NCI-H2107 (cell line): ENCODE results near the gene CDADC1.
"Not testable (repeated sequence)": the region's sequence is repeated elsewhere in the genome, so short reads cannot be mapped to it uniquely, and the experiment has no call there.

Source experiments
- DNase-seq: peaks from one replicate; lab custom pipeline; 2025; lab: John Stamatoyannopoulos, UW

The CDADC1 gene

GRCh38 chr13:49238621-49239020 lies 9.1 kb upstream of the CDADC1 start:
- DNase-seq: no peak

DNA sequence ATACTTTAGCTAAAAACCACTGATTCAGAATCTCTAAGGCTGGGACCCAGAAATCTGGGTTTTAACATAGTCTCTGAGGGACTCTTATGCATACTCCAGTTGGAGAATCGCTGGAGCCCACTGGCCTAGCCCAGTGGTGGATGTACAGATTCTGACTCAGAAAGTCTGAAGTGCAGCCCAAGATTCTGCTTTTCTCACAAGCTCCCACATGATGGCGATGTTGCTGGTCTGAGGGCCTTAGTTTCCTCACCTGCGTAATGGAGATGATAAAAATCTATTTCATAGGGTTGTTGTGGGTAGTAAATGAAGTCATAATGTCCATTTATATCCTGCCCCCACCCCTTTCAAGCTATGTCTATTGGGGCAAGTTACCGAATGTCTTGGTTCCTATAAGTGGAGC lies 7.7 kb upstream of the CDADC1 start:
- DNase-seq: no peak

- DNase-seq: no peak
Measured at GRCh38 chr13:49241296-49241695, 6.4 kb upstream of the CDADC1 start.

GRCh38 chr13:49245101-49245500 lies 2.6 kb upstream of the CDADC1 start:
- DNase-seq: no peak

- no peak for DNase-seq
Measured at GRCh38 chr13:49246850-49247642, 679 bp upstream of the CDADC1 start.

DNA sequence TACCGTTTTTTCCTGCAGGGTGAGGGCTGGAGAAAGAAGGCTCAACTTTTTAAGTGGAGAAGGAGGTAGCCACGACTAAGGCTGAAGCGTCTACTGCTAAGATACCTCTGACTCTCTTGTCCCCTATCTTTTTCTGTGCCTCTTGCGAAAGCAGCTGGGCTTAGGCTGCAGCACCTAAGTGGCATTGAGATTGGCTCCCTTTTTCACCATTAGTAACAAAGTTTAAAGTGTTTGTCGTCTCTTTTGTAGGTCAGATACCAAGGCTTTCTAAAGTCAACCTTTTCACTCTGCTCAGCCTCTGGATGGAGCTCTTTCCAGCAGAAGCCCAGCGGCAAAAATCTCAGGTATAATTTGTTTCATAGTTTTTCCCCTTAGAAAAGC lies 887 bp downstream of the CDADC1 start:
- DNase-seq: no peak

DNA sequence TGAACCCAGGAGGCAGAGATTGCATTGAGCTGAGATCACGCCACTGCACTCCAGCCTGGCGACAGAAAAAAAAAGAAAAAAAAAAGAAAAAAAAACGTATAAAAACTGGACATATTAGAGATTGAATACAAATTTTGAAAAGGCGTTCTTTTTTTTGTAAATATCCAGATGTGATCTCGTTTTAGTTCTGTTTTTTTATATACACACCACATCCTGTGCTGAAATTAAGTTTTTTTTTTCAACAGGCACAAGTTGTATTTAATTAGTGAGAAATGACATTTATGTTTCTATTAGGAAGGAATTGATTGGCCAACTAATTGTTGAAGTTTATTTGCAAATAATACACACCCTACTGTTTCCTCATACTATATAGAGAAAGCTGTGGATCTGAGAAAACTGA lies 3.6 kb downstream of the CDADC1 start:
- DNase-seq: no peak

- DNase-seq: no peak
Measured at GRCh38 chr13:49253310-49253709, 5.6 kb downstream of the CDADC1 start.

- no peak for DNase-seq
Measured at GRCh38 chr13:49254007-49254406, 6.3 kb downstream of the CDADC1 start.

GRCh38 chr13:49256841-49257240 lies 9.1 kb downstream of the CDADC1 start:
- DNase-seq: no peak

DNA sequence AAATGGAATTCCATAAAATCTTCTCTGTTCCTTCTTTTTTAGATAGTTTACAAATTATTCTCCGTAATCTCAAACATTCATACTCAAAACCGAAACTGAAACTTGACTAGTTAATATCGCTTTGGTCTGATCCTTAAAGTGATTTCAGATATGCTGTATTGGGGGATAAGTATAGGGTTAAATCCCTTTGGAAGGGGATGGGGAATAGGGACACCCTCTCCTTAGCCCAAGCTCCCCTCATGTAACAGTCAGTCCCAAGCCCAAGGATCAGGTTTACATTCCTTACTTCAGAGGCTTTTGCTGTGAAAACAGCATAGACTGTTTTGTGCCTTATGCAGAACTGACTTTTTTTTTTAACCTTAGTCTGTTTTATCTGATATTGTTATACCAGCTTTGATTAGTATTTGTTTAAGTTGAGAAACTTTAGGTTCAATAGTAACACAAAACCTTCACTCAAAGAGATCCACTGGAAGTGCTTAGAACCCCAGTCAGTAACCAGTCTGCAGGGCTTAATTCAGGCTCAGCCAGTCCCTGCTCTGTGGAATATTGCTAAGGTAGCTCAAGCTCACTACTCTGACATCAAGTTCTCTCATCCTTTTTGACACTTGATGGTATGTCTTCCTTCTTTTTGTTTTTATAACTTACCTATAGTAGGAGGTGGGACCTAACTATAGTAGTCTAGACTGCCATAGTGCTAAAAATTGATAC lies 10.5 kb downstream of the CDADC1 start:
- DNase-seq: no peak

- DNase-seq: no peak
Measured at GRCh38 chr13:49259586-49259985, 11.9 kb downstream of the CDADC1 start.

- no peak for DNase-seq
Measured at GRCh38 chr13:49262634-49263033, 14.9 kb downstream of the CDADC1 start.

- DNase-seq: no peak
Measured at GRCh38 chr13:49265822-49266221, 18.1 kb downstream of the CDADC1 start.

- no peak for DNase-seq
Measured at GRCh38 chr13:49271264-49271663, 23.5 kb downstream of the CDADC1 start.

DNA sequence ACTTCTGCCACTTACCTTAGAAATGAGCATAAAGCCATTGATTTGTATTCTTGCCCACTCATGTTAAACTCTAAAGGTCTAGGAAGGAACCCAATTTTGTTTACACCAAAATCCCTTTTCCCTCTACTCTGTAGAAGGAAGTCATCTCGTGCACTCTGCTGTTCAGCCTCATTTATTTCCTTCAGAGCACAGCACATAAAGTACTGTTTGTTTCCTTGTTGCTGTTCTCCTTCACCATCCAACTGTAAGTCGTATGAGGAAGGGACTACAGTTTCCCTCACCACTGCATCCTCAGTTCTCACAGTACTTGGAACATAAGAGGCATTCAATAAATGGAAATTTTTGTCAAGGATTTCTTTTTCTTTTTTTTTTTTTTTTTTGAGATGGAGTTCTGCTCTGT lies 24.6 kb downstream of the CDADC1 start:
- no peak for DNase-seq

- no peak for DNase-seq
Measured at GRCh38 chr13:49278211-49278610, 30.5 kb downstream of the CDADC1 start.

DNA sequence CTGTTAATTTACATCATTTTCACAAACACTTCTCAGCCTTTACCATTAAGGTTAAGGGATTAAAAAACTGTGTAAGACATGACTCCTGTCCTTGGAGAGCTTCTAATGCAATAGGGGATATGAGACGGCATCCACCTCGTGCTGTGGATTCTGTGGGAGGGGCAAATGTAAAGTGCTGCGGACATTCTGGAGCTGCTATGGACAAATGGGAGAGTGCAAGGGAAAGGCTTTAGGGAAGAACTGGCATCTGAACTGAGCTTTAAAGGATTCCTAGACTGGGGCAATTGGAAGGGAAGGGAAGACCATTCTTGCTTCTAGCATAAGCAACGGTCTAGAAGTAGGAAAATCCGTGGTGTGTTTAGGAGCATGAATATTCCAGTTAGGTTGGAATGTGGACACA lies 31.4 kb downstream of the CDADC1 start:
- no peak for DNase-seq

GRCh38 chr13:49279885-49280284 lies 32.2 kb downstream of the CDADC1 start:
- DNase-seq: no peak

GRCh38 chr13:49287995-49288394 lies 40.3 kb downstream of the CDADC1 start:
- DNase-seq: no peak

GRCh38 chr13:49288458-49288857 lies 40.7 kb downstream of the CDADC1 start:
- no peak for DNase-seq

- no peak for DNase-seq
Measured at GRCh38 chr13:49292742-49293486, 45.2 kb downstream of the CDADC1 start.

DNA sequence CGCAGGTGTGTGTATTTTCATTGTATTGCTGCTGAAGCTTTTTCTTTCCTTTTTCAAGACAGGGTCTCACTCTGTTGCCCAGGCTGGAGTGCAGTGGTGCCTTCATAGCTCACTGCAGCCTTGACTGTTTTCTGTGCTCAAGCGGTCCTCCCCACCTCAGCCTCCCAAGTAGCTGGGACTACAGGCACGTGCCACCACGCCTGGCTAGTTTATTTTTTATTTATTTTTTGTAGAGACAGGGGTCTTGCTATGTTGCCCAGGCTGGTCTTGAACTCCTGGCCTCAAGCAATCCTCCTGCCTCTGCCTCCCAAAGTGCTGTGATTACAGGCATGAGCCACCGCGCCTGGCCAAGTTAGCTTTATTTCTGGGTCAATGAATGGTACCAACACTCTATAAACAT lies 47.0 kb downstream of the CDADC1 start:
- DNase-seq: not testable (repeated sequence)
